ENCODE data around the gene GVQW3. TPM values are rescaled to one million over a fixed set of nuclear protein-coding genes. Genes with fewer than 3 reads are reported as not detected.

GVQW3 gene
- total and polyA plus RNA-seq, 2 of the 13 experiments (the other 11 are each of a cell fraction or from before 2014, with no cell fraction given), result 5.0 to 5.6 TPM

DNA sequence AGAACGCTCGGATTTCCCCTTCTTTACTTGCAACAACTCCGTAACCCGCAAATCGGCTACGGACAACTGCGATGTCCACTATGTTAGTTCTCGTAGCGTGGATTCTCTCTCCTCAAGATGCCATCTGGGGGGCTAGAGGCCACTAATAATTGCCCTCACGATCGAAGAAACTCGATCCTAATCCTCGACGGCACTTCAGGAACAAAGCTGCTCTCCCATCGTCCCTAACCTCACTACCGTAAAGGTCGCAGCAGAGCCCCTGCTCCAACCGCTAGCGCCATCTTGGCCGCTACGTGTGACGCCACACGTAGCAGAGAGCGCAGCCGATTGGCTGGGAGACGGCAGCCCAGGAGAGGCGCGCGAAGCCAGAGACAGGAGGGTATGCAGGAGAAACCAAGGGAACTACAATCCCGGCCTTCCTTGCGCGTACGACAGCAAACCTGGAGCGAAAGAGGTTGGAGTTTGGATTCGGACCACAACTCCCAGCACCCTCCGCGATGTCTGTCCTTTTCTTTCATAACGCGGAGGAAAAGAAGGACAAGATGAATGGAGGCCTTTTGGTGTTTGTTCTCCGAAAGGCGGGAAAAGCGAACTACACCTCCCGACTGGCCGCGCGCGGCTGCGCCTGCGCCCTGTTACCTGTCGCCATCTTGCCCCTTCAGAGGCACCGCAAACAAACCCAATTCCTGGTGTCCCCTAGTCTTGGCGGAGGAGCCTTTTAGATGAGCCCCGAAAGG, 63.4 kb downstream of the GVQW3 start, which contains the start of gene EMSY (continued):
- TF ChIP-seq, protein P1, sequence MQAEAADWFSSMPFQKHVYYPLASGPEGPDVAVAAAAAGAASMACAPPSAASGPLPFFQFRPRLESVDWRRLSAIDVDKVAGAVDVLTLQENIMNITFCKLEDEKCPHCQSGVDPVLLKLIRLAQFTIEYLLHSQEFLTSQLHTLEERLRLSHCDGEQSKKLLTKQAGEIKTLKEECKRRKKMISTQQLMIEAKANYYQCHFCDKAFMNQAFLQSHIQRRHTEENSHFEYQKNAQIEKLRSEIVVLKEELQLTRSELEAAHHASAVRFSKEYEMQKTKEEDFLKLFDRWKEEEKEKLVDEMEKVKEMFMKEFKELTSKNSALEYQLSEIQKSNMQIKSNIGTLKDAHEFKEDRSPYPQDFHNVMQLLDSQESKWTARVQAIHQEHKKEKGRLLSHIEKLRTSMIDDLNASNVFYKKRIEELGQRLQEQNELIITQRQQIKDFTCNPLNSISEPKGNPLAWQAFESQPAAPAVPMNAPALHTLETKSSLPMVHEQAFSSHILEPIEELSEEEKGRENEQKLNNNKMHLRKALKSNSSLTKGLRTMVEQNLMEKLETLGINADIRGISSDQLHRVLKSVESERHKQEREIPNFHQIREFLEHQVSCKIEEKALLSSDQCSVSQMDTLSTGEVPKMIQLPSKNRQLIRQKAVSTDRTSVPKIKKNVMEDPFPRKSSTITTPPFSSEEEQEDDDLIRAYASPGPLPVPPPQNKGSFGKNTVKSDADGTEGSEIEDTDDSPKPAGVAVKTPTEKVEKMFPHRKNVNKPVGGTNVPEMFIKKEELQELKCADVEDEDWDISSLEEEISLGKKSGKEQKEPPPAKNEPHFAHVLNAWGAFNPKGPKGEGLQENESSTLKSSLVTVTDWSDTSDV (CRISPR knock-in tag; IDR thresholded peaks at IDR 0.05), result no peak; the same call in 1 of the 2 replicates
- TF ChIP-seq ZNF235 (CRISPR knock-in tag; IDR thresholded peaks at IDR 0.05; ENCODE audit: borderline replicate concordance) (no peak), FIP1L1 (IDR thresholded peaks at IDR 0.05; ENCODE audit: borderline replicate concordance, insufficient read depth, low read depth, low read length) (no peak), NFYC (CRISPR knock-in tag; IDR thresholded peaks at IDR 0.05) (peak; percentile 90), MAFG (CRISPR knock-in tag; IDR thresholded peaks at IDR 0.05) (no peak), BCL6 (CRISPR knock-in tag; IDR thresholded peaks at IDR 0.05) (peak; percentile 24), HMG20A (CRISPR knock-in tag; IDR thresholded peaks at IDR 0.05; ENCODE audit: borderline replicate concordance) (no peak), DPF2 (CRISPR knock-in tag; IDR thresholded peaks at IDR 0.05; ENCODE audit: borderline replicate concordance, low read depth) (no peak), ZNF713 (CRISPR knock-in tag; IDR thresholded peaks at IDR 0.05) (no peak), TAF15 (IDR thresholded peaks at IDR 0.05; ENCODE audit: low read depth, low read length, poor library complexity, severe bottlenecking) (no peak), NKX3-1 (CRISPR knock-in tag; IDR thresholded peaks at IDR 0.05) (no peak)
- TF ChIP-seq, protein P2, sequence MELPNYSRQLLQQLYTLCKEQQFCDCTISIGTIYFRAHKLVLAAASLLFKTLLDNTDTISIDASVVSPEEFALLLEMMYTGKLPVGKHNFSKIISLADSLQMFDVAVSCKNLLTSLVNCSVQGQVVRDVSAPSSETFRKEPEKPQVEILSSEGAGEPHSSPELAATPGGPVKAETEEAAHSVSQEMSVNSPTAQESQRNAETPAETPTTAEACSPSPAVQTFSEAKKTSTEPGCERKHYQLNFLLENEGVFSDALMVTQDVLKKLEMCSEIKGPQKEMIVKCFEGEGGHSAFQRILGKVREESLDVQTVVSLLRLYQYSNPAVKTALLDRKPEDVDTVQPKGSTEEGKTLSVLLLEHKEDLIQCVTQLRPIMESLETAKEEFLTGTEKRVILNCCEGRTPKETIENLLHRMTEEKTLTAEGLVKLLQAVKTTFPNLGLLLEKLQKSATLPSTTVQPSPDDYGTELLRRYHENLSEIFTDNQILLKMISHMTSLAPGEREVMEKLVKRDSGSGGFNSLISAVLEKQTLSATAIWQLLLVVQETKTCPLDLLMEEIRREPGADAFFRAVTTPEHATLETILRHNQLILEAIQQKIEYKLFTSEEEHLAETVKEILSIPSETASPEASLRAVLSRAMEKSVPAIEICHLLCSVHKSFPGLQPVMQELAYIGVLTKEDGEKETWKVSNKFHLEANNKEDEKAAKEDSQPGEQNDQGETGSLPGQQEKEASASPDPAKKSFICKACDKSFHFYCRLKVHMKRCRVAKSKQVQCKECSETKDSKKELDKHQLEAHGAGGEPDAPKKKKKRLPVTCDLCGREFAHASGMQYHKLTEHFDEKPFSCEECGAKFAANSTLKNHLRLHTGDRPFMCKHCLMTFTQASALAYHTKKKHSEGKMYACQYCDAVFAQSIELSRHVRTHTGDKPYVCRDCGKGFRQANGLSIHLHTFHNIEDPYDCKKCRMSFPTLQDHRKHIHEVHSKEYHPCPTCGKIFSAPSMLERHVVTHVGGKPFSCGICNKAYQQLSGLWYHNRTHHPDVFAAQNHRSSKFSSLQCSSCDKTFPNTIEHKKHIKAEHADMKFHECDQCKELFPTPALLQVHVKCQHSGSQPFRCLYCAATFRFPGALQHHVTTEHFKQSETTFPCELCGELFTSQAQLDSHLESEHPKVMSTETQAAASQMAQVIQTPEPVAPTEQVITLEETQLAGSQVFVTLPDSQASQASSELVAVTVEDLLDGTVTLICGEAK (IDR thresholded peaks at IDR 0.05), result no peak
- TF ChIP-seq, protein P2 (CRISPR knock-in tag; IDR thresholded peaks at IDR 0.05), result no peak; the same call in 1 of the 2 replicates
- TF ChIP-seq, protein P3, sequence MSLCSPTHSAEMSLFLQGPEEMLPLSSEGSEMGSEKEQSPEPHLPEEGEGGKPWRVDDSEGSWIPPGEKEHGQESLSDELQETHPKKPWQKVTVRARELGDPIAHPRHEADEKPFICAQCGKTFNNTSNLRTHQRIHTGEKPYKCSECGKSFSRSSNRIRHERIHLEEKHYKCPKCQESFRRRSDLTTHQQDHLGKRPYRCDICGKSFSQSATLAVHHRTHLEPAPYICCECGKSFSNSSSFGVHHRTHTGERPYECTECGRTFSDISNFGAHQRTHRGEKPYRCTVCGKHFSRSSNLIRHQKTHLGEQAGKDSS (CRISPR knock-in tag; IDR thresholded peaks at IDR 0.05; ENCODE audit: borderline replicate concordance, low read depth), result no peak
- TF ChIP-seq, protein P4, sequence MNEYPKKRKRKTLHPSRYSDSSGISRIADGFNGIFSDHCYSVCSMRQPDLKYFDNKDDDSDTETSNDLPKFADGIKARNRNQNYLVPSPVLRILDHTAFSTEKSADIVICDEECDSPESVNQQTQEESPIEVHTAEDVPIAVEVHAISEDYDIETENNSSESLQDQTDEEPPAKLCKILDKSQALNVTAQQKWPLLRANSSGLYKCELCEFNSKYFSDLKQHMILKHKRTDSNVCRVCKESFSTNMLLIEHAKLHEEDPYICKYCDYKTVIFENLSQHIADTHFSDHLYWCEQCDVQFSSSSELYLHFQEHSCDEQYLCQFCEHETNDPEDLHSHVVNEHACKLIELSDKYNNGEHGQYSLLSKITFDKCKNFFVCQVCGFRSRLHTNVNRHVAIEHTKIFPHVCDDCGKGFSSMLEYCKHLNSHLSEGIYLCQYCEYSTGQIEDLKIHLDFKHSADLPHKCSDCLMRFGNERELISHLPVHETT (CRISPR knock-in tag; conservative IDR thresholded peaks at IDR 0.05), result no peak; the same call in 1 of the 2 replicates
